CD4-positive, alpha-beta T cell treated with Interferon gamma for 1 hour (primary cell): ENCODE results near the gene PROB1.
"Not testable (repeated sequence)": the region's sequence is repeated elsewhere in the genome, so short reads cannot be mapped to it uniquely, and the experiment has no call there.

ENCODE experiments used
- DNase-seq: peaks from one replicate; pipeline ENCODE4 v3.0.0-alpha.2; 2020

The PROB1 gene

GRCh38 chr5:139394654-139395566 lies at the start of gene PROB1:
Gene PROB1 (minus strand): TSS chr5:139395104. CDS start chr5:139395081, 23 bp downstream.
- DNase-seq = no peak

- DNase-seq = no peak
These were observed 49.0 kb upstream of the PROB1 start for GRCh38 chr5:139443831-139444453.

- not testable (repeated sequence) for DNase-seq
These were observed 45.5 kb upstream of the PROB1 start for GRCh38 chr5:139440416-139440815.

GRCh38 chr5:139439013-139439903 lies 44.4 kb upstream of the PROB1 start, which contains the start of gene DNAJC18:
Gene DNAJC18 (minus strand): TSS chr5:139439525. CDS start chr5:139439445, 80 bp downstream.
- DNase-seq = peak; percentile 90

GRCh38 chr5:139438707-139439012 lies 43.8 kb upstream of the PROB1 start:
- no peak for DNase-seq

GRCh38 chr5:139435676-139436075 lies 40.8 kb upstream of the PROB1 start:
- DNase-seq = no peak

GRCh38 chr5:139431706-139432105 lies 36.8 kb upstream of the PROB1 start:
- no peak for DNase-seq

- no peak for DNase-seq
These were observed 35.1 kb upstream of the PROB1 start for GRCh38 chr5:139430015-139430414.

- no peak for DNase-seq
These were observed 31.4 kb upstream of the PROB1 start for GRCh38 chr5:139426203-139426885.

- DNase-seq = no peak
These were observed 30.6 kb upstream of the PROB1 start for GRCh38 chr5:139425497-139425896.

- peak; percentile 50 for DNase-seq
These were observed 27.5 kb upstream of the PROB1 start for GRCh38 chr5:139422307-139422893.

GRCh38 chr5:139419226-139420192 lies 24.6 kb upstream of the PROB1 start:
- no peak for DNase-seq

GRCh38 chr5:139418793-139419192 lies 23.9 kb upstream of the PROB1 start:
- DNase-seq = no peak

- DNase-seq = no peak
These were observed 22.3 kb upstream of the PROB1 start for GRCh38 chr5:139417214-139417613.

- no peak for DNase-seq
These were observed 21.7 kb upstream of the PROB1 start for GRCh38 chr5:139416651-139417050.

GRCh38 chr5:139415869-139416268 lies 21.0 kb upstream of the PROB1 start:
- no peak for DNase-seq

- DNase-seq = no peak
These were observed 20.4 kb upstream of the PROB1 start for GRCh38 chr5:139415221-139415861.

GRCh38 chr5:139414581-139415130 lies 19.8 kb upstream of the PROB1 start:
- DNase-seq = no peak

GRCh38 chr5:139413963-139414362 lies 19.1 kb upstream of the PROB1 start:
- no peak for DNase-seq

GRCh38 chr5:139413153-139413552 lies 18.2 kb upstream of the PROB1 start:
- no peak for DNase-seq
